Lung microvascular endothelial cell (primary cell): ENCODE data around the gene ACAD10. TPM values are rescaled to one million over a fixed set of nuclear protein-coding genes. Genes with fewer than 3 reads are reported as not detected.
A peak's percentile ranks its signal among the peaks of the same experiment; 100 is the strongest.
"Not testable (repeated sequence)": the region's sequence is repeated elsewhere in the genome, so short reads cannot be mapped to it uniquely, and the experiment has no call there.

ENCODE experiments used
- DNase-seq, 2 donors: peaks; one replicate each; pipeline versions ENCODE4 v3.0.0 to v3.0.0-alpha.2; 2010; ENCODE audit warnings: low read depth in 2 of 2
- total RNA-seq: library from RNA; depleted of rRNA; stranded (reverse); fragments of >200 nt; gene quantifications from 2 replicates; pipeline ENCODE4 v1.2.1, GENCODE V29; 2014

ACAD10 gene
- total RNA-seq, 1 donor from 2014 or later, result 8.3 TPM

GRCh38 chr12:111748867-111749266 lies 63.0 kb downstream of the ACAD10 start:
- peak; percentile 67 to 70 for DNase-seq

GRCh38 chr12:111749391-111749790 lies 63.5 kb downstream of the ACAD10 start:
- DNase-seq, result no peak

- peak; percentile 78 to 81 for DNase-seq
Observed at GRCh38 chr12:111753144-111753881, 67.5 kb downstream of the ACAD10 start.

GRCh38 chr12:111754671-111755070 lies 68.8 kb downstream of the ACAD10 start:
- DNase-seq, result no peak

GRCh38 chr12:111756196-111756595 lies 70.3 kb downstream of the ACAD10 start:
- no peak for DNase-seq

- no peak for DNase-seq
Observed at GRCh38 chr12:111756681-111757080, 70.8 kb downstream of the ACAD10 start.

GRCh38 chr12:111757361-111758119 lies 71.7 kb downstream of the ACAD10 start:
- DNase-seq, result peak in 1 of 2 donors; percentile 24

GRCh38 chr12:111758120-111758561 lies 72.3 kb downstream of the ACAD10 start:
- no peak for DNase-seq

GRCh38 chr12:111759271-111759670 lies 73.4 kb downstream of the ACAD10 start:
- DNase-seq, result no peak

GRCh38 chr12:111759991-111760390 lies 74.1 kb downstream of the ACAD10 start:
- no peak for DNase-seq

GRCh38 chr12:111761099-111761498 lies 75.2 kb downstream of the ACAD10 start:
- no peak for DNase-seq

- no peak for DNase-seq
Observed at GRCh38 chr12:111761706-111762105, 75.9 kb downstream of the ACAD10 start.

- not testable (repeated sequence) for DNase-seq
Observed at GRCh38 chr12:111763552-111763951, 77.7 kb downstream of the ACAD10 start.

GRCh38 chr12:111764120-111764821 lies 78.4 kb downstream of the ACAD10 start:
- DNase-seq, result no peak

- peak; percentile 69 to 76 for DNase-seq
Observed at GRCh38 chr12:111766608-111767361, 80.9 kb downstream of the ACAD10 start, which contains the start of gene ALDH2. Gene ALDH2, plus strand, starts transcription at chr12:111766933. Its CDS starts 50 bp downstream, at chr12:111766983.

GRCh38 chr12:111767362-111768158 lies 81.7 kb downstream of the ACAD10 start:
- DNase-seq, result peak in 1 of 2 donors; percentile 49

- no peak for DNase-seq
Observed at GRCh38 chr12:111768159-111768895, 82.5 kb downstream of the ACAD10 start.

GRCh38 chr12:111769599-111769998 lies 83.7 kb downstream of the ACAD10 start:
- DNase-seq, result no peak

- peak; percentile 42 to 51 for DNase-seq
Observed at GRCh38 chr12:111773801-111774551, 88.1 kb downstream of the ACAD10 start.
